ENCODE measurements around the gene CLCNKA. TPM values are rescaled to one million over a fixed set of nuclear protein-coding genes. Genes with fewer than 3 reads are reported as not detected.
"Not testable (repeated sequence)": the region's sequence is repeated elsewhere in the genome, so short reads cannot be mapped to it uniquely, and the experiment has no call there.

CLCNKA gene
- polyA plus RNA-seq, 1 of the 3 experiments (the other 2 are of a cell fraction), result 0.03 TPM

GRCh38 chr1:16051039-16051438, 29.2 kb downstream of the CLCNKA start (continued):
- TF ChIP-seq POLR2AphosphoS5 (IDR thresholded peaks at IDR 0.05; ENCODE audit: low read depth, low read length), result no peak

GRCh38 chr1:16051949-16052348, 30.1 kb downstream of the CLCNKA start:
- CTCF ChIA-PET, result interaction anchor here (1.9 to 2.1 kb wide), 2 partner anchors 21 to 136 kb away, joined by 4 to 8 read pairs; partner anchors contain the start of gene FAM131C
- H3K27ac ChIP-seq (ENCODE audit: low read depth in 2 of 2, low read length in 1 of 2); H3K9me2 ChIP-seq; POLR2A ChIA-PET; DNase-seq; H3K36me3 ChIP-seq (replicated peaks in 1 of 2; ENCODE audit: control insufficient read depth in 1 of 2, insufficient read depth in 2 of 2, low read length in 1 of 2); H3K9ac ChIP-seq; H2AFZ ChIP-seq (ENCODE audit: low read depth); H3K4me1 ChIP-seq (ENCODE audit: control insufficient read depth in 1 of 2, insufficient read depth in 2 of 2, low read depth in 1 of 2, low read length in 1 of 2); H3K27me3 ChIP-seq (ENCODE audit: insufficient read depth); H4K20me1 ChIP-seq (ENCODE audit: insufficient read depth); H3F3A ChIP-seq (replicated peaks; ENCODE audit: insufficient read depth); H3K79me2 ChIP-seq (ENCODE audit: insufficient read depth); H3K4me3 ChIP-seq (ENCODE audit: low read depth in 2 of 2, low read length in 1 of 2); H3K4me2 ChIP-seq; H3K9me3 ChIP-seq: not testable (repeated sequence)
- WGBS (ENCODE audit: low lambda C conversion rate), result 100% methylated on average over 1 of the region's 12 CpGs

GRCh38 chr1:16053781-16054502, 32.1 kb downstream of the CLCNKA start:
- H3K9ac ChIP-seq, result no peak overlapping the region
- H3K4me2 ChIP-seq, result no peak overlapping the region
- no peaks in the 10 kb centered on the region for H3K27me3 ChIP-seq (ENCODE audit: insufficient read depth)
- no peak overlapping the region for H3K4me3 ChIP-seq (ENCODE audit: low read depth in 2 of 2, low read length in 1 of 2)
- H3K4me1 ChIP-seq (ENCODE audit: control insufficient read depth in 1 of 2, insufficient read depth in 2 of 2, low read depth in 1 of 2, low read length in 1 of 2), result no peaks in the 10 kb centered on the region; a peak in 1 of 4 replicates
- H2AFZ ChIP-seq (ENCODE audit: low read depth), result no peak overlapping the region
- H3K79me2 ChIP-seq (ENCODE audit: insufficient read depth), result no peaks in the 10 kb centered on the region
- ChIA-PET CTCF (interaction anchor here (1.0 to 4.6 kb wide), 10 partner anchors 9 to 262 kb away, joined by 3 to 58 read pairs (median 8); partner anchors contain the start of genes FAM131C and HSPB7), POLR2A (no interaction called here)
- 80% methylated on average over 3 of the region's 8 CpGs for WGBS (ENCODE audit: low lambda C conversion rate)
- no peak for DNase-seq
- H3K9me2 ChIP-seq, result no peaks in the 10 kb centered on the region
- no peaks in the 10 kb centered on the region for H3F3A ChIP-seq (replicated peaks; ENCODE audit: insufficient read depth)
- no peaks in the 10 kb centered on the region for H3K36me3 ChIP-seq (replicated peaks in 1 of 2; ENCODE audit: control insufficient read depth in 1 of 2, insufficient read depth in 2 of 2, low read length in 1 of 2)
- H3K9me3 ChIP-seq, result no peaks in the 10 kb centered on the region
- no peak overlapping the region for H3K27ac ChIP-seq (ENCODE audit: low read depth in 2 of 2, low read length in 1 of 2)
- H4K20me1 ChIP-seq (ENCODE audit: insufficient read depth), result no peaks in the 10 kb centered on the region
- no peak for TF ChIP-seq REST (IDR thresholded peaks at IDR 0.05; ENCODE audit: low read depth, low read length)
- no peak for TF ChIP-seq RXRA (IDR thresholded peaks at IDR 0.05; ENCODE audit: borderline replicate concordance, low read depth)
- no peak for TF ChIP-seq FOSL2 (IDR thresholded peaks at IDR 0.05; ENCODE audit: borderline replicate concordance, low read depth)
- TF ChIP-seq MXI1 (IDR thresholded peaks at IDR 0.05; ENCODE audit: low read depth, low read length), result no peak
- TF ChIP-seq RAD21 (IDR thresholded peaks at IDR 0.05; ENCODE audit: low read length), result no peak
- no peak for TF ChIP-seq USF2 (IDR thresholded peaks at IDR 0.05; ENCODE audit: borderline replicate concordance, low read depth, low read length)
- no peak for TF ChIP-seq POLR2AphosphoS5 (IDR thresholded peaks at IDR 0.05; ENCODE audit: low read depth, low read length)
- no peak for TF ChIP-seq PBX3 (IDR thresholded peaks at IDR 0.05)
- TF ChIP-seq NRF1 (IDR thresholded peaks at IDR 0.05; ENCODE audit: low read depth, low read length), result no peak
- no peak for TF ChIP-seq GATA2 (CRISPR knock-in tag; IDR thresholded peaks at IDR 0.05)
- TF ChIP-seq JUND (IDR thresholded peaks at IDR 0.05), result no peak
- no peak for TF ChIP-seq RFX5 (IDR thresholded peaks at IDR 0.05; ENCODE audit: low read length)
- no peak for TF ChIP-seq GABPA (IDR thresholded peaks at IDR 0.05; ENCODE audit: low read depth)
- TF ChIP-seq SMC3 (IDR thresholded peaks at IDR 0.05; ENCODE audit: low read depth, low read length), result no peak
- TF ChIP-seq ZBTB33 (IDR thresholded peaks at IDR 0.05; ENCODE audit: borderline replicate concordance, low read depth), result no peak
- no peak for TF ChIP-seq MAX (IDR thresholded peaks at IDR 0.05; ENCODE audit: low read depth)
- no peak for TF ChIP-seq TCF12 (IDR thresholded peaks at IDR 0.05)
- no peak for TF ChIP-seq YY1 (IDR thresholded peaks at IDR 0.05; ENCODE audit: low read depth)
